ENCODE data around the gene AGTRAP. TPM values are rescaled to one million over a fixed set of nuclear protein-coding genes. Genes with fewer than 3 reads are reported as not detected.

Gene AGTRAP
- total and polyA plus RNA-seq, 2 donors (not counting 3 experiments of a cell fraction or from before 2014, with no cell fraction given), result 41.6 to 101 TPM

DNA sequence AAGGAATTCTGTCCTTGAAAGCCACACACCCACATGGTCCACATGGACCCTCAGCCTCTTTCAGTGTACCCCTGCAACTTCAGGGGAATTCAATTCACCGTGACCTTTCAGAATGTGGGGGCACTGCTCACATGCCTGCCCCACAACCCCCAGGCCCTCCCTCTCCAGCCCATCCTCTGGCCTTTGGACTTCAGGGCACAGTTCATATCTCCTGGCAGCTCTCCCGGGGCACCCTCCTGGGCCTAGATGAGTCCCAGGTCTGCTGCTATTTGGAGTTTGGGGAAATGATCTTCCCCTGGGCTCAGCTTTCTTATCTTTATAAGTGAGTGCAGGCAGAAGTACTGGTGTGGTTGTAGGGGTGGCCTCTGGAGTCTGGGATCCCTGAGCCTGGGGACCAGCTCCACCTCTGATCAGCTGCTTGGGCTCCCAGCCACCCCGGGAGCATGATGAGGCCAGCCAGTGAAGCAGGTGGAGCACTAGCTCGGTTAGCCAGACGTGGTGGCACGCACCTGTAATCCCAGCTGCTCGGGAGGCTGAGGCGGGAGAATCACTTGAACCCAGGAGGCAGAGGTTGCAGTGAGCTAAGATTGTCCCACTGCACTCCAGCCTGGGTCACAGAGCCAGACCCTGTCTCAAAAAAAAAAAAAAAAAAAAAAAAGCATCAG is 41.9 kb downstream of the AGTRAP start:
- Histone ChIP-seq H2AFZ (ENCODE audit: low read depth, low read length) (no peak overlapping the region), H3K36me3 (ENCODE audit: control insufficient read depth in 2 of 2, extremely low read depth in 1 of 2, insufficient read depth in 2 of 2, low read length in 2 of 2) (no peaks in the 10 kb centered on the region), H3K9me3 (replicated peaks; ENCODE audit: control insufficient read depth, insufficient read depth, low read length) (no peaks in the 10 kb centered on the region), H3K27me3 (ENCODE audit: control insufficient read depth in 2 of 2, insufficient read depth in 2 of 2, low read length in 2 of 2) (no peaks in the 10 kb centered on the region), H3K9ac (replicated peaks; ENCODE audit: extremely low read depth, insufficient read depth, low read length) (no peak overlapping the region), H4K20me1 (replicated peaks; ENCODE audit: control insufficient read depth, extremely low read depth, insufficient read depth, low read length) (no peaks in the 10 kb centered on the region), H3K27ac (ENCODE audit: insufficient read depth, low read depth, low read length) (no peak overlapping the region), H3K9me1 (replicated peaks; ENCODE audit: control insufficient read depth, extremely low read depth, insufficient read depth, low read length) (no peaks in the 10 kb centered on the region), H3K4me1 (ENCODE audit: control insufficient read depth, extremely low read depth, insufficient read depth, low read length) (no peaks in the 10 kb centered on the region), H3K79me2 (ENCODE audit: control insufficient read depth, insufficient read depth, low read length) (no peaks in the 10 kb centered on the region), H3K4me2 (ENCODE audit: insufficient read depth, low read length) (no peak overlapping the region), H3K4me3 (replicated peaks in 1 of 3; ENCODE audit: insufficient read depth in 1 of 3, low read depth in 1 of 3, low read length in 3 of 3) (no peak overlapping the region)
- CTCF ChIA-PET, result interaction anchor here (1.1 kb wide), 1 partner anchor 28 kb away, joined by 3 read pairs; the partner anchor contains the start of genes CLCN6 and MTHFR
- TF ChIP-seq, protein P1, sequence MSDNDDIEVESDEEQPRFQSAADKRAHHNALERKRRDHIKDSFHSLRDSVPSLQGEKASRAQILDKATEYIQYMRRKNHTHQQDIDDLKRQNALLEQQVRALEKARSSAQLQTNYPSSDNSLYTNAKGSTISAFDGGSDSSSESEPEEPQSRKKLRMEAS (IDR thresholded peaks at IDR 0.05; ENCODE audit: insufficient read depth, insufficient read length), result no peak
- TF ChIP-seq EZH2 (IDR thresholded peaks at IDR 0.05; ENCODE audit: borderline replicate concordance, low read depth, low read length, severe bottlenecking) (no peak), POLR2A (IDR thresholded peaks at IDR 0.05; ENCODE audit: low read depth, low read length) (no peak), MYC (IDR thresholded peaks at IDR 0.05; ENCODE audit: low read depth, low read length) (no peak)
- TF ChIP-seq, protein P2, sequence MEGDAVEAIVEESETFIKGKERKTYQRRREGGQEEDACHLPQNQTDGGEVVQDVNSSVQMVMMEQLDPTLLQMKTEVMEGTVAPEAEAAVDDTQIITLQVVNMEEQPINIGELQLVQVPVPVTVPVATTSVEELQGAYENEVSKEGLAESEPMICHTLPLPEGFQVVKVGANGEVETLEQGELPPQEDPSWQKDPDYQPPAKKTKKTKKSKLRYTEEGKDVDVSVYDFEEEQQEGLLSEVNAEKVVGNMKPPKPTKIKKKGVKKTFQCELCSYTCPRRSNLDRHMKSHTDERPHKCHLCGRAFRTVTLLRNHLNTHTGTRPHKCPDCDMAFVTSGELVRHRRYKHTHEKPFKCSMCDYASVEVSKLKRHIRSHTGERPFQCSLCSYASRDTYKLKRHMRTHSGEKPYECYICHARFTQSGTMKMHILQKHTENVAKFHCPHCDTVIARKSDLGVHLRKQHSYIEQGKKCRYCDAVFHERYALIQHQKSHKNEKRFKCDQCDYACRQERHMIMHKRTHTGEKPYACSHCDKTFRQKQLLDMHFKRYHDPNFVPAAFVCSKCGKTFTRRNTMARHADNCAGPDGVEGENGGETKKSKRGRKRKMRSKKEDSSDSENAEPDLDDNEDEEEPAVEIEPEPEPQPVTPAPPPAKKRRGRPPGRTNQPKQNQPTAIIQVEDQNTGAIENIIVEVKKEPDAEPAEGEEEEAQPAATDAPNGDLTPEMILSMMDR (IDR thresholded peaks at IDR 0.05; ENCODE audit: extremely low read depth in 1 of 2, insufficient read depth in 1 of 2, low read depth in 1 of 2, low read length in 2 of 2), result no peak
- DNase-seq (ENCODE audit: low read depth, low spot score) (no peak), FAIRE-seq (no peak)
- intact Hi-C loops (cut with micrococcal nuclease), result no loop called here
- dilution Hi-C loops (cut with MboI; ENCODE audit: extremely low pct_ligation_motif_present, low sequenced_read_pairs), result no loop called here
- no TSS peak for BruUV-seq (replicated peaks)
- POLR2A ChIA-PET, result no interaction called here

DNA sequence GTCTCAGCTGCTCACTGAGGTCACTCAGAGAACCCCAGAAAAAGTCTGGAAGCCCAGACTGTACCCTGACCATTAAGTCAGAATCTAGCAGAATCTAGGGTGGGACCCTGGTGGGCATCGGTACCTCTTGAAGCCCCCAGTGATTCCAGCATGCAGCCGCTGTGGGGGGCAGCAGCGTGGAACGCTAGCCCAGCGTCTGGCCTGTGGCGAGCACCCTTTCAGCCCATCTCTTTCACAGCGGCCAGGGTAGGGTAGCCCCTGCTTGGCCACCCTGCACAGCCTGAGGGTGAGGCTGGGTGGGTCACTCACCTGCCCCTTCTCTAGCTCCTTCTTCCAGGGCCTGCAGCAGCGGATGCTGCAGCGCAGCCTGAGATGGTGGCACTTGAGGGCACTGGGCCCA is 42.4 kb downstream of the AGTRAP start:
- no peaks in the 10 kb centered on the region for H3K4me1 ChIP-seq (ENCODE audit: control insufficient read depth, extremely low read depth, insufficient read depth, low read length)
- no peaks in the 10 kb centered on the region for H3K27me3 ChIP-seq (ENCODE audit: control insufficient read depth in 2 of 2, insufficient read depth in 2 of 2, low read length in 2 of 2)
- no peaks in the 10 kb centered on the region for H3K9me1 ChIP-seq (replicated peaks; ENCODE audit: control insufficient read depth, extremely low read depth, insufficient read depth, low read length)
- ChIA-PET CTCF (interaction anchor here (1.1 kb wide), 1 partner anchor 28 kb away, joined by 3 read pairs; the partner anchor contains the start of genes CLCN6 and MTHFR), POLR2A (no interaction called here)
- H3K9me3 ChIP-seq (replicated peaks; ENCODE audit: control insufficient read depth, insufficient read depth, low read length), result no peaks in the 10 kb centered on the region
- no peak overlapping the region for H3K9ac ChIP-seq (replicated peaks; ENCODE audit: extremely low read depth, insufficient read depth, low read length)
- no peak overlapping the region for H2AFZ ChIP-seq (ENCODE audit: low read depth, low read length)
- no peaks in the 10 kb centered on the region for H3K36me3 ChIP-seq (ENCODE audit: control insufficient read depth in 2 of 2, extremely low read depth in 1 of 2, insufficient read depth in 2 of 2, low read length in 2 of 2)
- BruUV-seq (replicated peaks), result no TSS peak
- intact Hi-C loops (cut with micrococcal nuclease), result no loop called here
- TF ChIP-seq POLR2AphosphoS5 (IDR thresholded peaks at IDR 0.05; ENCODE audit: insufficient read depth, low read depth, low read length), result no peak
- TF ChIP-seq POLR2A (IDR thresholded peaks at IDR 0.05; ENCODE audit: low read depth, low read length), result no peak
- TF ChIP-seq EZH2 (IDR thresholded peaks at IDR 0.05; ENCODE audit: borderline replicate concordance, low read depth, low read length, severe bottlenecking), result no peak
- TF ChIP-seq FOS (IDR thresholded peaks at IDR 0.05; ENCODE audit: borderline replicate concordance, insufficient read depth, low read length), result no peak
- TF ChIP-seq MYC (IDR thresholded peaks at IDR 0.05; ENCODE audit: low read depth, low read length), result no peak
- TF ChIP-seq, protein P1 (IDR thresholded peaks at IDR 0.05; ENCODE audit: insufficient read depth, insufficient read length), result no peak
- no peak for TF ChIP-seq JUN (IDR thresholded peaks at IDR 0.05; ENCODE audit: borderline replicate concordance, insufficient read depth, insufficient read length, low read depth)
- TF ChIP-seq GATA2 (IDR thresholded peaks at IDR 0.05; ENCODE audit: insufficient read depth, insufficient read length, low read depth, low read length), result no peak
- TF ChIP-seq, protein P2 (IDR thresholded peaks at IDR 0.05; ENCODE audit: extremely low read depth in 1 of 2, insufficient read depth in 1 of 2, low read depth in 1 of 2, low read length in 2 of 2), result no peak
- no peak overlapping the region for H3K4me3 ChIP-seq (replicated peaks in 1 of 3; ENCODE audit: insufficient read depth in 1 of 3, low read depth in 1 of 3, low read length in 3 of 3)
- FAIRE-seq (no peak), DNase-seq (ENCODE audit: low read depth, low spot score) (no peak)
- no peak overlapping the region for H3K27ac ChIP-seq (ENCODE audit: insufficient read depth, low read depth, low read length)
- H3K79me2 ChIP-seq (ENCODE audit: control insufficient read depth, insufficient read depth, low read length), result no peaks in the 10 kb centered on the region
- dilution Hi-C loops (cut with MboI; ENCODE audit: extremely low pct_ligation_motif_present, low sequenced_read_pairs), result no loop called here
- no peaks in the 10 kb centered on the region for H4K20me1 ChIP-seq (replicated peaks; ENCODE audit: control insufficient read depth, extremely low read depth, insufficient read depth, low read length)
- no peak overlapping the region for H3K4me2 ChIP-seq (ENCODE audit: insufficient read depth, low read length)
